Neural cell (in vitro differentiated cells): ENCODE data around the gene SNAPIN. TPM values are rescaled to one million over a fixed set of nuclear protein-coding genes. Genes with fewer than 3 reads are reported as not detected.

Experiments used
- H2AFZ ChIP-seq: fragments of 200-600, 300-800 bp; sonication (generic), shearing (Covaris generic); 2 replicates; pipeline ENCODE4 v1.6.0; 2014; ENCODE audit warnings: low read depth, mild to moderate bottlenecking, antibody characterized with exemption, low read length, moderate library complexity
- H3F3A ChIP-seq: fragments of 200-600 bp; shearing (Covaris generic); 2 replicates; pipeline ENCODE4 v1.6.1; 2016; ENCODE audit warnings: mild to moderate bottlenecking, moderate library complexity, mixed read lengths, antibody characterized with exemption, low read length; ENCODE audit not compliant: insufficient read depth, poor library complexity, severe bottlenecking
- H3K27ac ChIP-seq: fragments of 200-600, 300-800 bp; sonication (generic), shearing (Covaris generic); 2 replicates; pipeline ENCODE4 v1.5.1; 2014; ENCODE audit warnings: mild to moderate bottlenecking, low read length, moderate library complexity
- H3K27me3 ChIP-seq: fragments of 300-800, 200-600 bp; sonication (generic), shearing (Covaris generic); 2 replicates; pipeline ENCODE4 v1.6.0; 2014; ENCODE audit warnings: mild to moderate bottlenecking, low read depth, low read length, moderate library complexity; ENCODE audit not compliant: insufficient read depth
- H3K36me3 ChIP-seq: fragments of 300-800, 200-600 bp; sonication (generic), shearing (Covaris generic); 2 replicates; pipeline ENCODE4 v1.5.1; 2014; ENCODE audit warnings: mild to moderate bottlenecking, antibody characterized with exemption, low read length, moderate library complexity; ENCODE audit not compliant: insufficient read depth
- H3K4me2 ChIP-seq: fragments of 300-800, 200-600 bp; sonication (generic), shearing (Covaris generic); 2 replicates; pipeline ENCODE4 v1.6.0; 2014; ENCODE audit warnings: mild to moderate bottlenecking, low read length
- H3K4me3 ChIP-seq: fragments of 300-800, 200-600 bp; sonication (generic), shearing (Covaris generic); 2 replicates; pipeline ENCODE4 v1.5.1; 2014; ENCODE audit warnings: mild to moderate bottlenecking, low read length, moderate library complexity
- H3K79me2 ChIP-seq: fragments of 200-600 bp; shearing (Covaris generic); replicated peaks from 2 replicates; pipeline ENCODE4 v1.6.0; 2014; ENCODE audit warnings: mild to moderate bottlenecking, low read length, moderate library complexity; ENCODE audit not compliant: insufficient read depth
- H3K9ac ChIP-seq: fragments of 300-800, 200-600 bp; sonication (generic), shearing (Covaris generic); 2 replicates; pipeline ENCODE4 v1.6.1; 2016; ENCODE audit warnings: mild to moderate bottlenecking, low read length, mixed read lengths
- H3K9me2 ChIP-seq: fragments of 200-600 bp; shearing (Covaris generic); 2 replicates; pipeline ENCODE4 v1.6.1; 2016; ENCODE audit warnings: mild to moderate bottlenecking, low read length, mixed read lengths; ENCODE audit not compliant: insufficient read depth
- H3K9me3 ChIP-seq: fragments of 200-600, 300-800 bp; sonication (generic), shearing (Covaris generic); 2 replicates; pipeline ENCODE4 v1.6.1; 2016; ENCODE audit warnings: mild to moderate bottlenecking, mixed run types, low read length, moderate library complexity, mixed read lengths
- H4K20me1 ChIP-seq: fragments of 200-600 bp; shearing (Covaris generic); 2 replicates; pipeline ENCODE4 v1.6.1; 2016; ENCODE audit warnings: mild to moderate bottlenecking, mixed run types; ENCODE audit not compliant: insufficient read depth
- EP300 ChIP-seq: fragments of 450-650 bp; conservative IDR thresholded peaks from 2 replicates; pipeline ENCODE4 v1.6.1; 2014; ENCODE audit warnings: antibody characterized with exemption, mild to moderate bottlenecking, moderate library complexity; ENCODE audit not compliant: poor library complexity, severe bottlenecking
- EZH2 ChIP-seq: fragments of 200-600, 300-800 bp; shearing (Covaris generic), sonication (generic); IDR thresholded peaks from 2 replicates; pipeline ENCODE4 v1.6.1; 2014; ENCODE audit warnings: antibody characterized with exemption, low read length, borderline replicate concordance, mild to moderate bottlenecking; ENCODE audit not compliant: insufficient read depth, poor library complexity, severe bottlenecking
- MXI1 ChIP-seq: fragments of 450-650 bp; conservative IDR thresholded peaks from 2 replicates; pipeline ENCODE4 v1.6.1; 2014; ENCODE audit warnings: antibody characterized with exemption, mild to moderate bottlenecking; ENCODE audit not compliant: poor library complexity, severe bottlenecking
- POLR2AphosphoS5 ChIP-seq: IDR thresholded peaks from 2 replicates; pipeline ENCODE4 v1.6.1; 2012
- RAD21 ChIP-seq: fragments of 450-650 bp; conservative IDR thresholded peaks from 2 replicates; pipeline ENCODE4 v1.6.1; 2014; ENCODE audit warnings: antibody characterized with exemption, mild to moderate bottlenecking, moderate library complexity
- SMC3 ChIP-seq: fragments of 450-650 bp; conservative IDR thresholded peaks from 2 replicates; pipeline ENCODE4 v1.6.1; 2014; ENCODE audit warnings: antibody characterized with exemption, mild to moderate bottlenecking, moderate library complexity; ENCODE audit not compliant: poor library complexity
- TAF1 ChIP-seq: IDR thresholded peaks from 2 replicates; pipeline ENCODE4 v1.6.1; 2012; ENCODE audit warnings: low read depth
- polyA plus RNA-seq: library from polyadenylated mRNA; depleted of rRNA; stranded (reverse); fragments of >200 nt; gene quantifications from 2 replicates; pipeline ENCODE4 v1.2.3, GENCODE V29; 2014
- TF ChIP-seq, protein P1 (sequence below): fragments of 450-650 bp; IDR thresholded peaks from 2 replicates; pipeline ENCODE4 v1.5.1; 2014; ENCODE audit warnings: antibody characterized with exemption, mild to moderate bottlenecking, moderate library complexity; ENCODE audit not compliant: poor library complexity, severe bottlenecking
- TF ChIP-seq, protein P2 (sequence below): IDR thresholded peaks from 2 replicates; pipeline ENCODE4 v1.6.1; 2012; ENCODE audit warnings: borderline replicate concordance

Gene SNAPIN
- polyA plus RNA-seq, 1 donor from 2014 or later, result 100.0 TPM

DNA sequence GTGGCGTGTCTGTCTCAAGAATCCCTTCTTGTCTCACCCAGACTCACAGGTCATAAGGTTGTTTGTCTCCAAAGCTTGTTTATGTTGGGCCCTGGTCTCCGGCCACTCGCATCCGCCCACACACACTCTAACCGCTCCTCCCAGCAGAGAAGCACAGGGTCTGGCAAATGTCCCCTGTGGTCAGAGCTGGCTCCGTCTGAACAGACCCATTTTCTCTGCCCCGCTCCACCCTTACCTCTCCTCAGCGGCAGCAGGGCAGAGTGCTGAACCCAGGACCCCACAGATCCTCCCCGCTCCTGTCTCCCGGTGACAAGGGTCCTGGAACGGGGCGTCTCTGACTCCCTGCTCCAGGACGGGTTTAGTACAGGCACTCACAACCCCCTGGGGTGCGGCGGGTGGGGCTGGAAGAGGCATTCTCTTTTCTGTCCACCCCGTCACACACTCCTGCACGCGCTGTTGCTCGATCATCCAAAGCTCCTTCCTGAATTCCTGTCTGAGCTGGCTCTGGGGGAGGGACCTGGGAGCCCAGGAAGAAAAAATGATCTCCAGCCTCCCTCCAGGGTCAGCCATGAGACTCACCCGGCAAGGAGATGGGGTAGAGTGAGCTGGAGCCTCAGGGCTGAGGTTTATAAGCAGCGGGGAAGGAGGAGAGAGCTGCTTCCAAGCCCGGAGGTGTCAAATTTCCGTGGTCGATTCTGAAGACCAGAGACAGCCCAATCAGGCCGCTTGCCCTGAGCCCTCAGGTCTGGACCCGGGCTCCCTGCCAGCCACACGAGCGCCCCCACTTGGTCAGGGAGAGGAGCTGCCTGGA lies 31.4 kb upstream of the SNAPIN start, which contains the start of gene S100A13:
TSS of gene S100A13 (minus strand) at position 602 of the 811 bp plus-strand sequence. CDS start 1,033 bp downstream, outside the sequence.
- Histone ChIP-seq H2AFZ (peak within 1 kb of the TSS; percentile 43), H3K9ac (no peak within 1 kb of the TSS), H3K9me2 (no peaks in the 10 kb centered on the region), H4K20me1 (no peaks in the 10 kb centered on the region), H3K27ac (no peak within 1 kb of the TSS), H3F3A (no peaks in the 10 kb centered on the region), H3K9me3 (no peaks in the 10 kb centered on the region), H3K79me2 (no peaks in the 10 kb centered on the region), H3K4me3 (no peak within 1 kb of the TSS), H3K27me3 (no peaks in the 10 kb centered on the region), H3K36me3 (no peaks in the 10 kb centered on the region), H3K4me2 (no peak within 1 kb of the TSS)
- TF ChIP-seq POLR2AphosphoS5, result no peak
- TF ChIP-seq, protein P1, sequence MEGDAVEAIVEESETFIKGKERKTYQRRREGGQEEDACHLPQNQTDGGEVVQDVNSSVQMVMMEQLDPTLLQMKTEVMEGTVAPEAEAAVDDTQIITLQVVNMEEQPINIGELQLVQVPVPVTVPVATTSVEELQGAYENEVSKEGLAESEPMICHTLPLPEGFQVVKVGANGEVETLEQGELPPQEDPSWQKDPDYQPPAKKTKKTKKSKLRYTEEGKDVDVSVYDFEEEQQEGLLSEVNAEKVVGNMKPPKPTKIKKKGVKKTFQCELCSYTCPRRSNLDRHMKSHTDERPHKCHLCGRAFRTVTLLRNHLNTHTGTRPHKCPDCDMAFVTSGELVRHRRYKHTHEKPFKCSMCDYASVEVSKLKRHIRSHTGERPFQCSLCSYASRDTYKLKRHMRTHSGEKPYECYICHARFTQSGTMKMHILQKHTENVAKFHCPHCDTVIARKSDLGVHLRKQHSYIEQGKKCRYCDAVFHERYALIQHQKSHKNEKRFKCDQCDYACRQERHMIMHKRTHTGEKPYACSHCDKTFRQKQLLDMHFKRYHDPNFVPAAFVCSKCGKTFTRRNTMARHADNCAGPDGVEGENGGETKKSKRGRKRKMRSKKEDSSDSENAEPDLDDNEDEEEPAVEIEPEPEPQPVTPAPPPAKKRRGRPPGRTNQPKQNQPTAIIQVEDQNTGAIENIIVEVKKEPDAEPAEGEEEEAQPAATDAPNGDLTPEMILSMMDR, result peak; percentile 41

DNA sequence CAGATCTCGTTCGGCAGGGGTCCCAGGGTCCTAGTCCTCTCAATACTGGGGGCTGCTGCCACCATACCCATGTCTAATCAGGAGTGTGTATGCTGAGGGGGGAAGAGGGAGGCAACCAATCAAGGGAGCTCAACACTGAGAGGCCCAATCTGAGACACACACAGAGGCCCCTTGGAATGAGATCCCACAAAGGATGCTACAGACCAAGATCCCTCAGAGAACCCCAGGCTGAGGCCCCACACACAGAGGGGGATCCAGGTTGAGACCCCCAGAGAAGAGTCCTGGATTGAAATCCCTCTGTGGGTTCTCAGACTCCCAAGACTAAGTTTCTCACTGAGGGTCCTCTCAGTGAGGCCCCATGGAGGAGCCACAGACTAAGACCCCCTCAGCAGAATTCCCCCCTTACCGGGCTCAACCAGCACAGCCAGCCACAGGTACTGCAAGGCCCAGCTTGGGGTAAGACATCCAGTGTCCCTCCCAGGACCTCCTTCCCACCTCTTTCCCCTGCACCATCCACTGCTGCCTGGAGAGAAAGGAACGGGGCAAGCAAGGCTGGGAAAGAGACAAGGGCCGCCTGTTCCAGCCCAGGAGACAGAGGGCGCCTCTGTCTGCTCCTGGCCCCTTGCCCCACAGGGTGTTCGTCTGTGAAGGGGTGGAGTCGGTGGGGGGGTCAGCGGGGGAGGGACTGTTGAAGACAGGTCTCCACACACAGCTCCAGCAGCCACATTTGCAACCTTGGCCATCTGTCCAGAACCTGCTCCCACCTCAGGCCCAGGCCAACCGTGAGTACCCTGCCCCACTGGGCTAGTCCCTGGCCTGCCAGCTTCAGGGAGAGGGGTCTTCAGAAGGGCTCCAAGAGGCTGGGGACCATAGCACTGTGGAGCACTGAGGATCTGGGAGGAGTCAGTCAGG lies 30.5 kb upstream of the SNAPIN start, which contains the start of gene S100A1:
TSS of gene S100A1 (plus strand) at position 720 of the 912 bp plus-strand sequence. CDS start 2,088 bp downstream, outside the sequence.
- no peak within 1 kb of the TSS for H3K4me2 ChIP-seq

More for the DNA sequence above, 30.5 kb upstream of the SNAPIN start, which contains the start of gene S100A1:
- H3K9me2 ChIP-seq, result no peaks in the 10 kb centered on the region
- H3K79me2 ChIP-seq, result no peaks in the 10 kb centered on the region
- peak within 1 kb of the TSS; percentile 43 for H2AFZ ChIP-seq
- H3K4me3 ChIP-seq, result no peak within 1 kb of the TSS
- H3K27ac ChIP-seq, result no peak within 1 kb of the TSS
- H4K20me1 ChIP-seq, result no peaks in the 10 kb centered on the region
- H3K27me3 ChIP-seq, result no peaks in the 10 kb centered on the region
- TF ChIP-seq MXI1 (no peak), TAF1 (no peak), RAD21 (no peak), EP300 (no peak), EZH2 (no peak), SMC3 (no peak), POLR2AphosphoS5 (no peak)
- TF ChIP-seq, protein P1, result no peak
- TF ChIP-seq, protein P2, sequence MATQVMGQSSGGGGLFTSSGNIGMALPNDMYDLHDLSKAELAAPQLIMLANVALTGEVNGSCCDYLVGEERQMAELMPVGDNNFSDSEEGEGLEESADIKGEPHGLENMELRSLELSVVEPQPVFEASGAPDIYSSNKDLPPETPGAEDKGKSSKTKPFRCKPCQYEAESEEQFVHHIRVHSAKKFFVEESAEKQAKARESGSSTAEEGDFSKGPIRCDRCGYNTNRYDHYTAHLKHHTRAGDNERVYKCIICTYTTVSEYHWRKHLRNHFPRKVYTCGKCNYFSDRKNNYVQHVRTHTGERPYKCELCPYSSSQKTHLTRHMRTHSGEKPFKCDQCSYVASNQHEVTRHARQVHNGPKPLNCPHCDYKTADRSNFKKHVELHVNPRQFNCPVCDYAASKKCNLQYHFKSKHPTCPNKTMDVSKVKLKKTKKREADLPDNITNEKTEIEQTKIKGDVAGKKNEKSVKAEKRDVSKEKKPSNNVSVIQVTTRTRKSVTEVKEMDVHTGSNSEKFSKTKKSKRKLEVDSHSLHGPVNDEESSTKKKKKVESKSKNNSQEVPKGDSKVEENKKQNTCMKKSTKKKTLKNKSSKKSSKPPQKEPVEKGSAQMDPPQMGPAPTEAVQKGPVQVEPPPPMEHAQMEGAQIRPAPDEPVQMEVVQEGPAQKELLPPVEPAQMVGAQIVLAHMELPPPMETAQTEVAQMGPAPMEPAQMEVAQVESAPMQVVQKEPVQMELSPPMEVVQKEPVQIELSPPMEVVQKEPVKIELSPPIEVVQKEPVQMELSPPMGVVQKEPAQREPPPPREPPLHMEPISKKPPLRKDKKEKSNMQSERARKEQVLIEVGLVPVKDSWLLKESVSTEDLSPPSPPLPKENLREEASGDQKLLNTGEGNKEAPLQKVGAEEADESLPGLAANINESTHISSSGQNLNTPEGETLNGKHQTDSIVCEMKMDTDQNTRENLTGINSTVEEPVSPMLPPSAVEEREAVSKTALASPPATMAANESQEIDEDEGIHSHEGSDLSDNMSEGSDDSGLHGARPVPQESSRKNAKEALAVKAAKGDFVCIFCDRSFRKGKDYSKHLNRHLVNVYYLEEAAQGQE, result no peak
- H3K9ac ChIP-seq, result no peak within 1 kb of the TSS
- H3K36me3 ChIP-seq, result no peaks in the 10 kb centered on the region
- no peaks in the 10 kb centered on the region for H3K9me3 ChIP-seq
- H3F3A ChIP-seq, result no peaks in the 10 kb centered on the region
